22Rv1 (cell line): ENCODE measurements around the gene SMCHD1.
"Not testable (repeated sequence)": the region's sequence is repeated elsewhere in the genome, so short reads cannot be mapped to it uniquely, and the experiment has no call there.

Experiments used
- H3K27ac ChIP-seq: fragments of 450-650 bp; 2 replicates; pipeline ENCODE4 v1.5.1; 2017
- ZFX ChIP-seq: fragments of 450-650 bp; IDR thresholded peaks from 2 replicates; pipeline ENCODE4 v1.6.1; 2017; ENCODE audit warnings: antibody characterized with exemption, borderline replicate concordance
- TF ChIP-seq, protein P1 (sequence below): fragments of 450-650 bp; IDR thresholded peaks from 2 replicates; pipeline ENCODE4 v1.5.1; 2017; ENCODE audit warnings: mild to moderate bottlenecking

Gene SMCHD1

GRCh38 chr18:2657788-2658458 lies 2.4 kb downstream of the SMCHD1 start:
- no peak for TF ChIP-seq ZFX
- TF ChIP-seq, protein P1, sequence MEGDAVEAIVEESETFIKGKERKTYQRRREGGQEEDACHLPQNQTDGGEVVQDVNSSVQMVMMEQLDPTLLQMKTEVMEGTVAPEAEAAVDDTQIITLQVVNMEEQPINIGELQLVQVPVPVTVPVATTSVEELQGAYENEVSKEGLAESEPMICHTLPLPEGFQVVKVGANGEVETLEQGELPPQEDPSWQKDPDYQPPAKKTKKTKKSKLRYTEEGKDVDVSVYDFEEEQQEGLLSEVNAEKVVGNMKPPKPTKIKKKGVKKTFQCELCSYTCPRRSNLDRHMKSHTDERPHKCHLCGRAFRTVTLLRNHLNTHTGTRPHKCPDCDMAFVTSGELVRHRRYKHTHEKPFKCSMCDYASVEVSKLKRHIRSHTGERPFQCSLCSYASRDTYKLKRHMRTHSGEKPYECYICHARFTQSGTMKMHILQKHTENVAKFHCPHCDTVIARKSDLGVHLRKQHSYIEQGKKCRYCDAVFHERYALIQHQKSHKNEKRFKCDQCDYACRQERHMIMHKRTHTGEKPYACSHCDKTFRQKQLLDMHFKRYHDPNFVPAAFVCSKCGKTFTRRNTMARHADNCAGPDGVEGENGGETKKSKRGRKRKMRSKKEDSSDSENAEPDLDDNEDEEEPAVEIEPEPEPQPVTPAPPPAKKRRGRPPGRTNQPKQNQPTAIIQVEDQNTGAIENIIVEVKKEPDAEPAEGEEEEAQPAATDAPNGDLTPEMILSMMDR = no peak
- H3K27ac ChIP-seq = peak overlapping the region; percentile 97

DNA sequence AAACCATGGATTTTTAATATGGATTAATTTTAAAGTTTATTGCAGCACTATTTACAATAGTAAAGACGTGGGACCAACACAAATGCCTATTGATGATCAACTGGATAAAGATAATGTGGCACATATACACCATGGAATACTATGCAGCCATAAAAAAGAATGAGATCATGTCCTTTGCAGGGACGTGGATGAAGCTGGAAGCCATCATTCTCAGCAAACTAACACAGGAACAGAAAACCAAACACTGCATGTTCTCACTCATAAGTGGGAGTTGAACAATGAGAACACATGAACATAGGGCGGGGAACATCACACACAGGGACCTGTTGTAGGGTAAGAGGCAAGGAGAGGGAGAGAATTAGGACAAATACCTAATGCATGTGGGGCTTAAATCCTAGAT lies 5.3 kb downstream of the SMCHD1 start:
- not testable (repeated sequence) for H3K27ac ChIP-seq

GRCh38 chr18:2662288-2662687 lies 6.8 kb downstream of the SMCHD1 start:
- not testable (repeated sequence) for H3K27ac ChIP-seq

GRCh38 chr18:2662990-2663389 lies 7.5 kb downstream of the SMCHD1 start:
- TF ChIP-seq, protein P1 = no peak
- TF ChIP-seq ZFX = no peak
- H3K27ac ChIP-seq = no peak overlapping the region

DNA sequence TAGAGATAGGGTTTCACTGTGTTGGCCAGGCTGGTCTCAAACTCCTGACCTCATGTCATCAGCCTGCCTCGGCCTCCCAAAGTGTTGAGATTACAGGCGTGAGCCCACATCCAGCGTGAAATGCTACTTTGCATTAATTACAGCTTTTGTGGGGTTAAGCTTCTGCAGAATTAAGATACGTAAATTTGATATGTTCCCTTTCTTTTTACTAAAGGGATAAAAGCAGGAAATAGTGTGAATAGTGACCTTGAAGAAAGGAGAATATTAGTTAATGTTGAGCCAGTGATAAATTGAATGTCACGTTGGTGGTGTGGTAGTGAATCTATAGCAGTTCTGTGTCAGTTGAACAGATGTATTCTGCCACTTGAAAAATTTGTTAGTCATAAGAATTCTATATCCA lies 16.9 kb downstream of the SMCHD1 start:
- no peak overlapping the region for H3K27ac ChIP-seq
- TF ChIP-seq, protein P1 = no peak
- no peak for TF ChIP-seq ZFX

DNA sequence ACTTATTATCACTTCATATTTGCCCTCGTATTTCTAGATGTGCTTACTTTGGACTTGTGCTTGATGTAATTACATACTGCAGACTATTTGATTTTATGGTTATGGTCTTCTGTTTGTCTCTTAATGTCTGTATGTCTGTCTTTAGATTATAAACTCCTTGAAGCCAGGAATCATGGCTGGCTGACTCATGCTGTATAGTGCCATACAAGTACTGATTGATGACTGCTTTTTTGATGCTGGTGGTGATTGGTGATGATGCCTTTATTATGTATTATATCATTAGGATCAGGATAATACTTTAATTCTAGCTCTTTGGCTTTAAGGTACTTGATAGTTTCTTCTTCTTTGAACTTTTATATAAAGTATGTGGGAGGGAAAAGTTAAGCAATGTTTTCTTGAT lies 17.3 kb downstream of the SMCHD1 start:
- no peak for TF ChIP-seq ZFX
- TF ChIP-seq, protein P1 = no peak
- no peak overlapping the region for H3K27ac ChIP-seq

DNA sequence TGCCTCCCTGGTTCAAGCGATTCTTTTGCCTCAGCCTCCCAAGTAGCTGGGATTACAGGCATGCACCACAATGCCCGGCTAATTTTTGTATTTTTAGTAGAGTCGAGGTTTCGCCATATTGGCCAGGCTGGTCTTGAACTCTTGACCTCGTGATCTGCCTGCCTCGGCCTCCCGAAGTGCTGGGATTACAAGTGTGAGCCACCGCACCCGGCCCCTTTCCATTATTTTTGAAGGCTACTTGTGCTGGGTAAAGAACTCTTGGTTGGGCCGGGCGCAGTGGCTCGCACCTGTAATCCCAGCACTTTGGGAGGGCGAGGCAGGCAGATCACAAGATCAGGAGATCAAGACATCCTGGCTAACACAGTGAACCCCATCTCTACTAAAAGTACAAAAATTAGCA lies 23.4 kb downstream of the SMCHD1 start:
- H3K27ac ChIP-seq = not testable (repeated sequence)

DNA sequence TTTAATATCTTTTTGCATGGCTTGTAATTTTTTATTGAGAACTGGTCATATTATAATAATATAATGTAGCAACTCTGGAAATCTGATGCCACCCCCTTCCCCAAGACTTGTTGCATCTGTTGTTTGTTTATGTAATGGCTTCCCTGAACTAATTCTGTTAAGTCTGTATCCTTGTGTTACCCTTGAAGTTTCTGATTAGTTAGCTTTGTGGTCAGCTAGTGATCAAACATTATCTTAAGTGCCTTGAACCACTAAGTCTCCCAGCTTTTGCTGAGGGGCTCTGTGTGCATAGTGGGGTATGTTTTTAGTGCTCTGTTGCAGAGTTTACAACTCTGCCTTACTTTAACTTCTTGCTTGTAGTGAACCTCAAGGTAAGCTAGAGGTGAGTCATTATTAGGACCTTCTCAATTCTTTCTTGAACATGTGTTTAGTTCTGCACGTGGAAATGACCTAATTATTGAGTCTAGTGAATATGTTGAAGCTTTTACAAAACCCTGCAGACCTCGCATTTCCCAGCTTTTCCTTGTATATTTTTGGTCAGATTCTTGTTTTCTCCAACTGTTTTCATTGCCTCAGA lies 24.8 kb downstream of the SMCHD1 start:
- H3K27ac ChIP-seq = no peak overlapping the region
- TF ChIP-seq, protein P1 = no peak
- no peak for TF ChIP-seq ZFX

- TF ChIP-seq ZFX = no peak
- TF ChIP-seq, protein P1 = no peak
Observed at GRCh38 chr18:2681993-2682603, 26.6 kb downstream of the SMCHD1 start.

More at GRCh38 chr18:2681993-2682603, 26.6 kb downstream of the SMCHD1 start:
- no peak overlapping the region for H3K27ac ChIP-seq
